Stimulated activated CD4-positive, alpha-beta T cell treated with anti-CD3 and anti-CD28 coated beads, Interleukin-4, amount 100 ng/mL, for 1 hour (primary cell): Measurements from ENCODE around the gene RUFY4.

Experiments
- DNase-seq: peaks from one replicate; pipeline ENCODE4 v3.0.0-alpha.2; 2020

RUFY4 gene

GRCh38 chr2:218063896-218064295 lies 5.2 kb upstream of the RUFY4 start:
- DNase-seq = no peak

GRCh38 chr2:218065239-218066006 lies 3.6 kb upstream of the RUFY4 start:
- no peak for DNase-seq

GRCh38 chr2:218066926-218067515 lies 2.0 kb upstream of the RUFY4 start:
- no peak for DNase-seq

- no peak for DNase-seq
Observed at GRCh38 chr2:218067523-218067922, 1.5 kb upstream of the RUFY4 start.

- no peak for DNase-seq
Observed at GRCh38 chr2:218069606-218070300, 700 bp downstream of the RUFY4 start.

GRCh38 chr2:218070587-218070986 lies 1.5 kb downstream of the RUFY4 start:
- no peak for DNase-seq

GRCh38 chr2:218071218-218071937 lies 2.3 kb downstream of the RUFY4 start:
- DNase-seq = no peak

- no peak for DNase-seq
Observed at GRCh38 chr2:218072002-218072401, 2.9 kb downstream of the RUFY4 start.

GRCh38 chr2:218072478-218073024 lies 3.5 kb downstream of the RUFY4 start:
- no peak for DNase-seq

- DNase-seq = no peak
Observed at GRCh38 chr2:218073185-218073584, 4.1 kb downstream of the RUFY4 start.

GRCh38 chr2:218074031-218074430 lies 5.0 kb downstream of the RUFY4 start:
- peak; percentile 26 for DNase-seq

GRCh38 chr2:218075975-218076811 lies 7.1 kb downstream of the RUFY4 start:
- DNase-seq = no peak

- DNase-seq = no peak
Observed at GRCh38 chr2:218077464-218078216, 8.6 kb downstream of the RUFY4 start.

- DNase-seq = no peak
Observed at GRCh38 chr2:218079943-218080913, 11.2 kb downstream of the RUFY4 start.

- DNase-seq = no peak
Observed at GRCh38 chr2:218081063-218081462, 12.0 kb downstream of the RUFY4 start.

- DNase-seq = no peak
Observed at GRCh38 chr2:218081695-218082094, 12.6 kb downstream of the RUFY4 start.

- no peak for DNase-seq
Observed at GRCh38 chr2:218082586-218083351, 13.7 kb downstream of the RUFY4 start.

- DNase-seq = no peak
Observed at GRCh38 chr2:218083352-218083676, 14.3 kb downstream of the RUFY4 start.

- no peak for DNase-seq
Observed at GRCh38 chr2:218086478-218086877, 17.4 kb downstream of the RUFY4 start.
